ENCODE measurements around the gene ALG8.

GRCh38 chr11:78164471-78164870 is 25.0 kb upstream of the ALG8 start:
- TF ChIP-seq CTCF (IDR thresholded peaks at IDR 0.05): no peak
- TF ChIP-seq EP300 (IDR thresholded peaks at IDR 0.05): no peak
- TF ChIP-seq POLR2A (IDR thresholded peaks at IDR 0.05): no peak

Measured in tibial nerve (tissue), 4 donors.